HG02840 (cell line): Measurements from ENCODE around the gene COA6.
A peak's percentile ranks its signal among the peaks of the same experiment; 100 is the strongest.
"Not testable (repeated sequence)": the region's sequence is repeated elsewhere in the genome, so short reads cannot be mapped to it uniquely, and the experiment has no call there.

Experiments
- ATAC-seq: cut with Tn5 transposase; IDR thresholded peaks from one replicate; pipeline ENCODE4 v1.9.1; 2021; ENCODE audit warnings: mild to moderate bottlenecking, moderate library complexity, moderate number of reproducible peaks; ENCODE audit not compliant: unreplicated experiment, low FRiP score

COA6 gene

DNA sequence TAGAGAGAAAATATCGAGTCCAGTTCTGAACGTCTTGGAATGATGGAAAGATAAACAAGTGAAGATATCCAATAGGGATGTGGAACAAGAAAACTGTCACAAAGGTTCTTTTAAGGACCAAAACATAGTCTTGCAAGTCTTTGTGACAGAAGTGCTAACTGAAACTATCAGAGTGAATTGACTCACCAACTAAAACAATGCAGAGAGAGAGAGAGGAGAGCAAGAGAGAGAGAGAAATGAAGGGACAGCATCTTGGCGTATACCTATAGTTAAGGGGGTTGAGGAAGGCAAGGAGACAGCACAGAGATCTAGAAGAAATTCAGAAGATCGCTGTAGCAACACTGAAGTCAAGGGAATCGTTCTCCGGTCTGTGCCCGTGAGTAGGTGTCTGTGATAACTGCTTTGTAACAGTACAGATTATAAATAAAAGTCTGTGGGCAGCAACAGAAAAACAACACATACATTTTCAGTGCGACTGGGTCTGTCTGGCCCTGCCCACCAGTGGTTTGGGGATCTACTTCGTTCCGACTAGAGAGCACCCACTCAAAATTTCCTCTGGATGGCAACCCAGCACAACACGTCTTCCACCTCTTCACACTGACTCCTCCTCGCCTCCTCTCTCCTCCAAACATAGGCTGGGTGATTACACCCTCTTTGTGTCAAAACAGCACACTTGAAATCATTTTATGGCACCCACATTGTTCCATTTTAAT, 4.8 kb upstream of the COA6 start:
- ATAC-seq: no peak

DNA sequence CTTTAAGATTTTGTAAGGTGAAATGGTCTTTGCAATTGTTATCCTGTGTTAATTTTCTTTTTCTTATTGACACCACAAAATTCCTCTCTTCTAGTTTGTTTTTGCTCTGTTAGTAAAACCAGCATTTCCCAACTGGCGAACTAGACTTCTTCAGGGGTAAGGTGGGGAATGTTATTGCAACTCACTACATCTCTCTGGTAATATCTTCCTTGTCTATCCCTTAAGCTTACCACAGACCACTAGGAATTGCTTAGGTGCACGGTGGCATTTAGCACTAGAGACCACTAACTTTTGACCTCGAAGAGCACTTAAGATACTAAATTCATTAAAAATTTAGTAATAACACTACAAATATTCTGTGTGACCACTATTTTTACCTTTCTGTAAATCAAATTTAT, 4.2 kb upstream of the COA6 start:
- ATAC-seq: no peak

DNA sequence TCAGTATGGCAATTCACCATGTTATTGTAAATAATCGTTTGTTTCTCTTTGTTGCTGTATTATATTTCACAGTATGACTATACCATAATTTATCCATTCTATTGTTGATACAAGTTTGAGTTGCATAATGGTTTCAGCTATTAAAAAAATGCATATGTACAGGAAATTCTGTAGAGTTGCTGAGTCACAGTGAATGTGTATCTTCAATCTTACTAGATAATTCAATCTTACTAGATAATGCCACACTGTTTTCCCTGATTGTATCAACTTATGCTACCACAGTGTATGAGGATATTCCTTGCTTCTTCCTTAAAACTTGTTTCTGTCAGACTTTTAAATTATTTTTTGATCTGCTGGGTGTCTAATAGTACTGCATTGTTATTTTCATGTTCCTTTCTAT, 3.5 kb upstream of the COA6 start:
- ATAC-seq: no peak

DNA sequence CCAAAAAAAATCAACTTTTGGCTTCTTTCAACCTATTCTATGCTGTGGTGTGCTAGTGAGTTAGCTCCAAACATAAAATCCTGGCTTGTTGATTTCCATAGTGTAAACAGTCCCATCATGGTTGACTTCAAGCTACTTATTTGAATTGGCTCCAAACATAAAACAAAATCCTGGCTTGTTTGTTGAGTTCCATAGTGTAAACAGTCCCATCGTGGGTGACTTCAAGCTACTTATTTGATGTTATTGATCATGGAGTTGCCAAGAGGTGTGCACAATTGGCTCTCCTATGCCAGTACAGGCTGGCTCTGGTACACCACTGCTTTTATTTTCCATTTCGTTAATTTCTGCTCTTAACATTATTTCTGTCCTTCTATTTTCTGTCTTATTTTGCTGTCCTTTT, 1.8 kb upstream of the COA6 start:
- no peak for ATAC-seq

DNA sequence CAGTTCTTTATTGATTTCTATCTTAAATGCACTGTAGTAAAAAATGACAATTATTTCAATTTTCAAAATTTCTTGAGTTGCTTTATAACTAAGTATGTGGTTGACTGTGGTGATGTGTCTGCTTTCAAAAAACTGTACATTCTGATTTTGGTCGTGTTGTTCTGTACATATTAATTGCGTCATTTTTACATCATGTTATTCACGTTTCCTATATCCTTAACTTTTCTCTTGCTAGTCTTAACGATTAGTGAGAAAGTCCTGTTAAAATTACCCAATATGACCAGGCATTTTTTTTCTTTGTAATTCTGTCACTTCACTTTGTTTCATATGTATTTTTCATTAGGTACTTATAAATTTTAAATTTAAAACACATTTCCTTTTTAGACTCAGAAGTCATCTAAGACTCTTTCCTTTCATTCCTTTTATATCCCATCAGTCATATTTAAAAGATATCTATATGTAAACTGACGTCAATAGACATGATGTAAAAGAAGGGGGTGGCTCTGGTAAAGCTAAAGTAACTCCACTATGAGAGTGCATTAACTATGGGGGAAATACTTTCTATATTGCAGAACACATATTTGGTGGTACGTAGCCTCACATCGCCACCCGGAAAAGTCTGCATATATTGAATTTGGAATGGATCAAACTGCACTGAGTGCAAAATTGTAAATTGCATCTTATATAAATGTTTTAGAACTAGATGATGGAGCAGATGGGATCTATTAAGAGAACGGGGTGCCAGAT, 1.1 kb upstream of the COA6 start:
- ATAC-seq: no peak

DNA sequence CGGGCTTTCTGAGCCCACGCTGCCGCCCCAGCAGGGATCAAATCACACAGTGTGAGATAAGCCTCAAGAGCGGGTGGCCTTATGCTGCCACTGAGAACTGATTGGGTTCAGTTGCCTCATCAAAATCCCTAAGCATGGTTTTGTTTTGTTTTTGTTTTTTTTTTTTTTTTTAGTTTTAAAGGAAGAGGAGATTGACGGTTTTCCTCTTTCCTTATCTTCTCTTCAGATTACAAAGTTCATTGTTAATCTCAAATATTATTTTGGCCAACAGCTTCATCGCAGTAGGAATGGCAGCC, 651 bp downstream of the COA6 start:
- ATAC-seq: peak; percentile 22

DNA sequence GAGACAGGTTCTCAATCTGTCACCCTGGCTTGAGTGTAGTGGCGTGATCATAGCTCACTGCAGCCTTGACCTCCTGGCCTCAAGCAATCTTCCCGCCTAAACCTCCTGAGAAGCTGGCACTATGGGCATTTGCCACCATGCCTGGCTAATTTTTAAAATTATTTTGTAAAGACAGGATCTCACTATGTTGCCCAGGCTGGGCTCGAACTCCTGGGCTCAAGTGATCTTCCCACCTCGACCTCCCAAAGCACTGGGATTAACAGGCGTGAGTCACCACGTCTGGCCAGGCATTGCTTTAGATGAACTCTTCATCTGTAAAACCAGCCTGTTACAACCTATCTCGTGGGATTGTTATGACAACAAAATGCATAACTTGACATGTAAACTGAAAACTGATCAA, 2.4 kb downstream of the COA6 start:
- ATAC-seq: no peak

DNA sequence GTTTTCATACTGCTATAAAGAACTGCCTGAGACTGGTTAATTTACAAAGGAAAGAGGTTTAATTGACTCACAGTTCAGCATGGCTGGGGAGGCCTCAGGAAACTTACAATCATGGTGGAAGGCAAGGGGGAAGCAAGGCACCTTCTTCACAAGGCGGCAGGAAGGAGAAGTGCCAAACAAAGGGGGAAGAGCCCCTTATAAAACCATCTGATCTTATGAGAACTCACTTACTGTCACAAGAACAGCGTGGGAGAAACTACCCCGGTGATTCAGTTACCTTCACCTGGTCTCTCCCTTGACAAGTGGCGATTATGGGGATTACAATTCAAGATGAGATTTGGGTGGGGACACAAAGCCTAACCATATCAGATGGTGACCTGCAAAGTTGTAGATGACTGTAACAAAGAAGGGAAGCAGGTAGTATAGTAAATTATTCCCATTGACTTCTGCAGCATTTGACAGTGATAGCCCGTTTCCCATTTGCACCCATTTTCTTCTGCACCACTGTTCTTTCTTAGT, 6.4 kb downstream of the COA6 start:
- ATAC-seq: not testable (repeated sequence)

DNA sequence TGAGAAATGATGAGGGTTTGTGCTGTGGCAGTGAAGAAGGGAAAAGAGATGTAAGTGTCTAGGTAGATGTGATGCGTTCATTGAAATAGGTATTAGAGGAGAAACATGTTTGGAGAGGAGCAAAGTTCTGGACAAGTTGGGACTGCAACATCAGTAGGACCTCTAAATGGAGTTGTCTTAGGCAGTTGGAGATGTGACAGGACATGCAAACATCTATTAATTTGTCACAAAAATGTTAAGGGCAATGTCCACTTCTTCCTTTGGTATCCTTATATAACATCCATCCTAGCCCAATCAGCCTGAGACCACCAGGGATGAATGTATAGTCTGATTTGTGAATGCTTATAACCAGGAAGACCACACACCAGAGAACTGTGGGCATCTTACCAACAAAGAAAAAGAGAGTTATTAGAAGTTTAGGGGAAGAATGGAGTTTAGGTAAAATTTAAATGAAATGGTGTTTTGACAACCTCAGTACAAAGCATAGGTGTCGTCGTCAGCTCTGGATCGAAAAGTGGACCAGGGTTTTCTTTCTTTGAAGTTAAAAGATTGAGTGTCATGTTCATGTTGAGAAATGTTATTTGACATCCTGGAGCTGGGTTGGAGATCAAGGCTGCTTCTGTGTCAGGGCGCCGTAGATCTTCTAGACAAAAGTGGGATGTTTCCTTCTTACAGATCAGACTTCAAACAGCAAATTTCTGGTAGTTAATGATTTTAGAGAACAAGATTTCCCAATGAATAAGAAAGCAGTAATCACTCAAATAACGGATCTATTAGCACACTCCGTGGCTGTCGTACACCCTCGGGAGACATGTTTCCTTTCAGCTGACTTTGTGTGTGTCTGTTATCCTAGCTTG, 8.7 kb downstream of the COA6 start:
- ATAC-seq: no peak

DNA sequence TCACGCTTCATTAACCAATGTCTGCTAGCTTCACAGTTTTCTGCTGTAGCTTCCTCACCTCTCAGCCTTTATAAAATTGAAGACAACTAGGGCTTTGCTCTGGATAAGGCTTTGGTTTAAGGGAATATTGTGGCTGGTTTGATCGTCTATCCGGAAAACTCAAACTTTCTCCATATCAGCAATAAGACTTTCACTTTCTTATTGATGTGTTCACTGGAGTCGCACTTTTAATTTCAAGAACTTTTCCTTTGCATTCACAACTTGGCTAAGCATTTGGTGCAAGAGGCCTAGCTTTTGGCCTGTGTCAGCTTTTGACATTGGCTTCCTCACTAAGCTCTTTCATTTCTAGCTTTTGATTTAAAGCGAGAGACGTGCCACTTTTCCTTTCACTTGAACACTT, 12.9 kb downstream of the COA6 start:
- ATAC-seq: no peak

DNA sequence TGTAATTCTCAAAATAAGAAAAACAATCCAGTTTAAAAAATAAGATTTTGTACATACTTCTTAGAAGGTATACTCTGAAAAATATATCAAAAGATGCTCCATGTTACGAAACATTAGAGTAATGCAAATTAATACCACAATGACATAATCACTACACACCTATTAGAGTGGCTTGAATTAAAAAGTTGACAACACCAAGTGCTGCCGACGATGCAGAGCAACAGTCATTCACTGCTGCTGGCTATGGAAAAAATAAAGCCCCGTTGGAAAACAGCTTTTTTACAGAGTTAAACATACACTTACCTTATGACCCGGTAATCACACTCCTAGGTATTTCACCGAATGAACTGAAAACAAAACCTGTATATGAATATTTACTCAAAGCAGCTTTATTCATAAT, 14.8 kb downstream of the COA6 start:
- ATAC-seq: no peak

DNA sequence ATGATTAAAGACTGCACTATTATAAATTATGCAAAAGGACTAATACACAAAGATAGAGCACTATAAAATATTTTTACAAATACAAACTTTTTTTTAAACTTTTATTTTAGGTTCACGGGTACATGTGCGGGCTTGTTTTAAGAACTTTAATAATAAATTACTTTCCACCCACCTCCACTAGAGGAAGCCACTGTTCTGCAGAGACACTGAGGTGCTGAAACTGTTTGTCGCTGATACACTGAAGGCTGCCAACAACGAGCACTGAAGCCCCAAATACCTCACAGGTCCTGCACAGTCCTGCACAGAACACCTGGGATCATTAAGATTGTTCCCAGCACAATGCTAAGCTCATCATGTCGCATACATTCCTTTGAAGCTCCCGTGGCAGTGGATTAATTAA, 19.9 kb downstream of the COA6 start:
- ATAC-seq: no peak

DNA sequence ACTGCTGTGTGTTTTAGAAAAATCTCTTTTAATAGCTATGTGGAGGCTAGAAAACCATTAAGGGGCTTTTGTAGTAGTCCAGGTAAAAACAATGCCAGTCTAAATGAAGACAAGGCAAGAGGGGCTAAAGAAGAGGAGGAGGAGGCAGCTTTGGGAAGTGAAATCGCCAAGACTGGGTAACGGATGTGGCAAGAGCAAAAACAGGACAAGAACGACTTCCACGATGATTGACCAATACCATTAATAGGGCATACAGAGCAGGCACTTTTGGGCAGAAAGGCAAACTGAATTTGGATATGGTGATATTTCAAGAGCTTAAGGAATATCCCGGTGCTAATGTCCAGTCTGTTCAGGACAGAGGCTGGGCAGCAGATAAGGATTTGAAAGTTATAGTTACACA, 22.0 kb downstream of the COA6 start:
- ATAC-seq: no peak

DNA sequence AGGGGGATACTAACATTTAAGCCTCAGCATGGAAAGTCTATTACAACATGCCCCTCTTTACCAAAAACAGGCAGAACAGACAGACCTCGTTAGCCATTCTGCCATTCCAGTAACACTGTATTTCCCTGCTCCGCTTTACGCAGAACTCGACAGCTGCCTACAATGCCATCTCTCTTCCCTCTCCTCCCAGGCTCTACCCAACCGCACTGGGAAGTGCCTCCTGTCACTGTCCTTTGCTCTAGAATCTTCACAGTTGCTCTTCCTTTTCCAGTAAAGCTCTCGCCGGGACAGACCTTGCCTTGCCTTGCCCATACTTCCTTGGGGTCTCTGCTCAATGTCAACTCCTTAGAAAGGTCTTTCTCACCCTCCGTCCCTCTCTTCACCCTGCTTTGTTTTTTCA, 22.8 kb downstream of the COA6 start:
- no peak for ATAC-seq

DNA sequence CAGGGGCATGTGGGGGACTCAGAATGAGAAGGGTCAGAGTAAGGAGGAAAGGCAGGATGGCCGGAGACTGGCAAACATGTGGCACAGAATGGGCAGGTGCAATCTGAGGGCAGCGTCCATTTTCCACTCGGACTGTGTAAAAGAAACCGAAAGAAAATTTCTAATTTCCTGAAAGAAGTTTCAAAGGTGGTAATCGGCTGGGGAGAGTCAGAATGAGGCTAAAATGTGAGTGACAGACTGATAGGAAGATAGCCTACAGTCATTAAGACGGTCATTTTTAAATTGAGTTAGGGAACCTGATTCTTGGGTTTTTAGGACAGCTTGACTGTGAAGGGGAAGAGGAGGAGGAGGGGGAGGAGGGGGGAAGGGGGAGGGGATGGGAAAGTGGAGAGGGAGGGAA, 23.6 kb downstream of the COA6 start:
- ATAC-seq: no peak

DNA sequence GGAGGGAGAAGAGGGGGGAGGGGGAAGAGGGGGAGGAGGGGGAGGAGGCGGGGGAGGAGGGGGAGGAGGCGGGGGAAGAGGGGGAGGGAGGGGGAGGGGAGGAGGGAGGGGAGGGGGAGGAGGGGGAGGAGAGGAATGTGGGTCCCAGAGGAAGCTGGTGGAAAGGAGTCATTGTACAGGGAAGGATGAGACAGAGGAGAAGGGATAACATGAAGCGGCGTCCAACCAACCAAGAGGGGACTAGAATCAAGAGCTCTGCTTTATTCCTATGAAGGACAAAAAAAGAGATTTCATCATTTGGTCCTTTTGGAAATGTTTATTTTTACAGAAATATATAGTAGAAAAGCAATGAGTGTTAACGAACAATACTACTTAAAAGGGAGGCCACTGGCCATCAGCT, 24.5 kb downstream of the COA6 start:
- no peak for ATAC-seq

DNA sequence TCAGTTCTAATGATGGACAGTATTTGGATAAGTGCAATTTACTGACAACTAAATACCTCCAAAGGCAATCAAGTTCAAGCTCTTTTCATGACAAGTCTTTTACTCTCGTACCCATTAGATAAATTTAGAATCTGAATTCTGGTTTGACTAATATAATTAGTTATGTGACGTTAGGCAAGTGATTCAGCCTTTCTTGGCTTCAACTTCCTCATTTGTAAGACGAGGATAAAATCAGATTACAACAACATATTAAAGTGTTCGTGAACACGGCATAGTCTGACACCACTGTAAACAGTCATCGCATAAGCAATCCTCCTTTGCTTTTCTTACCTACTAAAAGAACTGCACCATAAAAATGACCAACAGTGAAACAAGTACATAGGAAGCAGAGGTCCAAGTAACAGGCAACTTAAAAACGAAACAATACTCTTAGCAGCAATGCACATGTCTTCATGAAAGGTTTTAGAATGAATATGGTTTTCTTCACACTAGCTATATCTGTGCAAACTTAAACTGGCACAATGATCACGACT, 25.7 kb downstream of the COA6 start:
- no peak for ATAC-seq

DNA sequence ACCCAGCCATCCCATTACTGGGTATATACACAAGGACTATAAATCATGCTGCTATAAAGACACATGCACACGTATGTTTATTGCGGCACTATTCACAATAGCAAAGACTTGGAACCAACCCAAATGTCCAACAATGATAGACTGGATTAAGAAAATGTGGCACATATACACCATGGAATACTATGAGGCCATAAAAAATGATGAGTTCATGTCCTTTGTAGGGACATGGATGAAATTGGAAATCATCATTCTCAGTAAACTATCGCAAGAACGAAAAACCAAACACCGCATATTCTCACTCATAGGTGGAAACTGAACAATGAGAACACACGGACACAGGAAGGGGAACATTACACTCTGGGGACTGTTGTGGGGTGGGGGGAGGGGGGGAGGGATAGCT, 26.3 kb downstream of the COA6 start:
- not testable (repeated sequence) for ATAC-seq

DNA sequence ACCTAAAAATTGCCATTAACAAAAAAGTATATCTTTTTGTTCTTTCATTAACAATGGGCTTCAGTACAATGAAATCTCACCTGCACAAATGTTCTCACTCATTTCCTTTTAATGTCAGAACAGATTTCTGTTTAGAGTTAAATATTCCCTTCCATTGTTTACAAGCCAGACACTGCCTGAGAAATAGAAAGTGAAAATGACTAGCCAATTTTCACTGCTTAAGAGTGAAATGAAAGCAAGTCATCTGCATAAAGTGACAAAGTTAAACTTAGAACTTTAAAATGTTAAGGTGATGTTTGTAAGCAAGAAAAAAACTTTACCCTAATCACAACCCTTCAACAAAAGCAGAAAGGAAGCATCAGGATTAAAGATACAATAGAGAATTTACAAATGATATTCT, 27.5 kb downstream of the COA6 start:
- ATAC-seq: no peak

DNA sequence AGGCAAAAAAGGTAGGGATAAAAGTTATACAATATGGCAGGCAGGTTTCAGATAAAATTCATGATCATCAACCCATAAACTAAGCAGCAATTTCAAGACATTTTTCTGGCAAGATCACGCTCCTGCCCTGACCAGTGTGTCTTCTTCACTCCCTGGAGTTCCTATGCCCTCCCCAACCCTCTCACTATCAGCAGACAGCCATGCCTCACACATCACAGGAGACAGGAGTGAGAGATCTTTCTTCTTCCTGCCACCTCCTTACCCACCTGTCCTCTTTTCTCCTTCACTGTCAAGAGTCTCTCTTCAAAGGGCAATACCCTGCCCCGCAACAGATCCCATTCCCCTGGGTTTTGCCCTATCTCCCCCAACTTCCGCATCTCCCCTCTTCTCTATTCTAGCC, 28.4 kb downstream of the COA6 start:
- no peak for ATAC-seq

DNA sequence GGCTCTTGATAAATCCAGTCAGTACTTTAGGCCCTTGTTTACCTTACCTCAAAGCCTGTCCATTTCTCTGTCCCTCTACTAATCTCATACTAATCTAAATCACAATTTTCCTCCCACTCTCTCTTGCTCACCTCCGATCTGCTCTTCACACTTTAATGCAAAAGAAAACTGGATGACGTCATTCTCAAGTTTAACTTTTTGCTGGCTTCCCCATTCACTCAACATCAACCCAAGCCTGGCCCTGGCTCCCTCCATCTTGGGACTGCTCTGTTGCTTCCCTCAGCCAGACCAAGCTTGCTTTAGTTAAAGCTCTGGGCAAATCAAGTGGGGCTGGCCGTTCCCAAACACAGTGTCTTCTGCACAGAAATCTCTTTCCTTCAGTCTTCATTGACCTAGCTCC, 29.7 kb downstream of the COA6 start:
- no peak for ATAC-seq
